Measurements from ENCODE around the gene GCNT2.

GCNT2 gene

GRCh38 chr6:10676403-10676802 lies 155.3 kb downstream of the GCNT2 start:
- no peaks in the 10 kb centered on the region for H3K9me3 ChIP-seq (ENCODE audit: low read length)
- no peaks in the 10 kb centered on the region for H3K9me2 ChIP-seq (ENCODE audit: low read depth, low read length)
- H3K9ac ChIP-seq (ENCODE audit: low read length) = no peak overlapping the region
- no peak overlapping the region for H3K27ac ChIP-seq (ENCODE audit: low read depth, low read length, poor library complexity, severe bottlenecking)
- no peaks in the 10 kb centered on the region; the same call in 1 of the 2 replicates for H3K36me3 ChIP-seq (ENCODE audit: insufficient read depth, low read length)
- H3F3A ChIP-seq (ENCODE audit: insufficient read depth, low read length) = no peaks in the 10 kb centered on the region
- H3K4me3 ChIP-seq (ENCODE audit: low read depth, low read length, poor library complexity, severe bottlenecking) = no peak overlapping the region
- no peaks in the 10 kb centered on the region for H4K20me1 ChIP-seq (ENCODE audit: insufficient read depth, low read length)
- no peak overlapping the region for H2AFZ ChIP-seq (ENCODE audit: low read length)
- TF ChIP-seq CTCF (IDR thresholded peaks at IDR 0.05; ENCODE audit: low read length) (no peak), EZH2 (IDR thresholded peaks at IDR 0.05; ENCODE audit: borderline replicate concordance, low read length) (no peak)
- H3K27me3 ChIP-seq (ENCODE audit: insufficient read depth, low read length) = no peaks in the 10 kb centered on the region
- no peak overlapping the region for H3K4me2 ChIP-seq (ENCODE audit: low read length)
- H3K79me2 ChIP-seq (ENCODE audit: insufficient read depth, low read length) = no peaks in the 10 kb centered on the region
- H3K4me1 ChIP-seq (ENCODE audit: insufficient read depth, low read length, severe bottlenecking) = no peaks in the 10 kb centered on the region

- no peaks in the 10 kb centered on the region for H3F3A ChIP-seq (ENCODE audit: insufficient read depth, low read length)
- no peak overlapping the region for H2AFZ ChIP-seq (ENCODE audit: low read length)
- no peaks in the 10 kb centered on the region for H3K9me2 ChIP-seq (ENCODE audit: low read depth, low read length)
- no peak overlapping the region for H3K4me3 ChIP-seq (ENCODE audit: low read depth, low read length, poor library complexity, severe bottlenecking)
- no peaks in the 10 kb centered on the region for H4K20me1 ChIP-seq (ENCODE audit: insufficient read depth, low read length)
- no peaks in the 10 kb centered on the region for H3K79me2 ChIP-seq (ENCODE audit: insufficient read depth, low read length)
- no peaks in the 10 kb centered on the region; the same call in 1 of the 2 replicates for H3K36me3 ChIP-seq (ENCODE audit: insufficient read depth, low read length)
- no peak overlapping the region for H3K27ac ChIP-seq (ENCODE audit: low read depth, low read length, poor library complexity, severe bottlenecking)
- H3K9ac ChIP-seq (ENCODE audit: low read length) = no peak overlapping the region
- no peaks in the 10 kb centered on the region for H3K4me1 ChIP-seq (ENCODE audit: insufficient read depth, low read length, severe bottlenecking)
- H3K27me3 ChIP-seq (ENCODE audit: insufficient read depth, low read length) = no peaks in the 10 kb centered on the region
- TF ChIP-seq CTCF (IDR thresholded peaks at IDR 0.05; ENCODE audit: low read length) = no peak
- TF ChIP-seq EZH2 (IDR thresholded peaks at IDR 0.05; ENCODE audit: borderline replicate concordance, low read length) = no peak
- H3K9me3 ChIP-seq (ENCODE audit: low read length) = no peaks in the 10 kb centered on the region
- H3K4me2 ChIP-seq (ENCODE audit: low read length) = no peak overlapping the region
These were observed 157.3 kb downstream of the GCNT2 start for GRCh38 chr6:10678456-10678855.
